GM23338 (cell line): ENCODE data around the gene SUGCT. TPM values are rescaled to one million over a fixed set of nuclear protein-coding genes. Genes with fewer than 3 reads are reported as not detected.

Experiments used
- ATAC-seq: fragments of 200-7000 bp; cut with Tn5 transposase; 3 replicates; pipeline ENCODE4 v1.9.1; 2020
- DNase-seq: peaks from one replicate; pipeline ENCODE4 v3.0.0-alpha.2; 2015; ENCODE audit warnings: low spot score
- H2AFZ ChIP-seq: fragments of 200-600 bp; sonication (generic); 2 replicates; pipeline ENCODE4 v1.8.0; 2016; ENCODE audit warnings: antibody characterized with exemption, mild to moderate bottlenecking, moderate library complexity
- H3F3A ChIP-seq: fragments of 200-600 bp; sonication (generic); replicated peaks from 2 replicates; pipeline ENCODE4 v1.8.0; 2017; ENCODE audit warnings: antibody characterized with exemption, mixed run types, low read depth
- H3K27ac ChIP-seq: fragments of 200-600 bp; sonication (generic); 2 replicates; pipeline ENCODE4 v1.6.1; 2016; ENCODE audit warnings: low read depth
- H3K27me3 ChIP-seq: fragments of 200-600 bp; sonication (generic); 2 replicates; pipeline ENCODE4 v1.8.0; 2016; ENCODE audit warnings: mild to moderate bottlenecking, mixed run types, moderate library complexity; ENCODE audit not compliant: insufficient read depth
- H3K36me3 ChIP-seq: fragments of 200-600 bp; sonication (generic); 2 replicates; pipeline ENCODE4 v1.8.0; 2016; ENCODE audit warnings: mild to moderate bottlenecking; ENCODE audit not compliant: insufficient read depth
- H3K4me1 ChIP-seq: fragments of 200-600 bp; sonication (generic); 2 replicates; pipeline ENCODE4 v1.8.0; 2016; ENCODE audit warnings: mild to moderate bottlenecking, moderate library complexity; ENCODE audit not compliant: insufficient read depth
- H3K4me2 ChIP-seq: fragments of 200-600 bp; sonication (generic); 2 replicates; pipeline ENCODE4 v1.7.1; 2017; ENCODE audit warnings: mixed run types
- H3K4me3 ChIP-seq: fragments of 200-600 bp; sonication (generic); 2 replicates; pipeline ENCODE4 v1.6.1; 2016; ENCODE audit warnings: mixed run types
- H3K79me2 ChIP-seq: fragments of 200-600 bp; sonication (generic); replicated peaks from 2 replicates; pipeline ENCODE4 v1.8.0; 2017; ENCODE audit warnings: mild to moderate bottlenecking; ENCODE audit not compliant: insufficient read depth
- H3K9me2 ChIP-seq: fragments of 200-600 bp; sonication (generic); 2 replicates; pipeline ENCODE4 v1.8.0; 2017; ENCODE audit not compliant: insufficient read depth
- H4K20me1 ChIP-seq: fragments of 200-600 bp; sonication (generic); replicated peaks from 2 replicates; pipeline ENCODE4 v1.8.0; 2017; ENCODE audit warnings: mild to moderate bottlenecking; ENCODE audit not compliant: insufficient read depth
- H3K27ac Mint-ChIP-seq: 2 replicates; pipeline ENCODE4 v1.8.0; 2020; ENCODE audit warnings: inconsistent platforms, mild to moderate bottlenecking, moderate library complexity, mixed read lengths
- H3K27me3 Mint-ChIP-seq: 3 replicates; pipeline ENCODE4 v1.8.0; 2022; ENCODE audit warnings: low read depth, mild to moderate bottlenecking, moderate library complexity, mixed read lengths, inconsistent platforms; ENCODE audit not compliant: insufficient read depth, poor library complexity
- H3K36me3 Mint-ChIP-seq: 3 replicates; pipeline ENCODE4 v1.8.0; 2021; ENCODE audit warnings: low read depth, mild to moderate bottlenecking, inconsistent platforms, moderate library complexity, mixed read lengths
- H3K4me1 Mint-ChIP-seq: 3 replicates; pipeline ENCODE4 v1.8.0; 2020; ENCODE audit warnings: mild to moderate bottlenecking, inconsistent platforms, mixed read lengths
- H3K4me3 Mint-ChIP-seq: 3 replicates; pipeline ENCODE4 v1.8.0; 2021; ENCODE audit warnings: moderate library complexity, mild to moderate bottlenecking, inconsistent platforms, mixed read lengths
- H3K9me3 Mint-ChIP-seq: 3 replicates; pipeline ENCODE4 v1.8.0; 2020; ENCODE audit warnings: moderate library complexity, mild to moderate bottlenecking, inconsistent platforms, mixed read lengths
- CREB1 ChIP-seq: fragments of 250-450 bp; sonication (Bioruptor Pico); IDR thresholded peaks from 2 replicates; pipeline ENCODE4 v1.5.0; 2020; ENCODE audit warnings: low read depth, mild to moderate bottlenecking, moderate library complexity
- CTCF ChIP-seq, 2 experiments: fragments of 200-600 bp in 1 of 2; sonication (generic) in 1 of 2; conservative IDR thresholded peaks; 2 replicates each; pipeline versions ENCODE4 v1.5.1 to v1.6.1; 2016 to 2017; ENCODE audit warnings: antibody characterized with exemption in 2 of 2, low read depth in 2 of 2, mild to moderate bottlenecking in 2 of 2, moderate library complexity in 1 of 2
- ETS1 ChIP-seq: IDR thresholded peaks from 2 replicates; pipeline ENCODE4 v1.6.1; 2016; ENCODE audit warnings: antibody characterized with exemption
- EZH2 ChIP-seq: fragments of 200-600 bp; sonication (generic); IDR thresholded peaks from one replicate; pipeline ENCODE4 v1.8.0; 2017; ENCODE audit warnings: antibody characterized with exemption, mild to moderate bottlenecking, low read depth; ENCODE audit not compliant: unreplicated experiment
- EZH2phosphoT487 ChIP-seq: fragments of 200-600 bp; sonication (generic); IDR thresholded peaks from one replicate; pipeline ENCODE4 v1.8.1; 2018; ENCODE audit warnings: antibody characterized with exemption; ENCODE audit not compliant: unreplicated experiment
- NANOG ChIP-seq: IDR thresholded peaks from 2 replicates; pipeline ENCODE4 v1.6.1; 2016; ENCODE audit warnings: antibody characterized with exemption, borderline replicate concordance
- POLR2AphosphoS5 ChIP-seq: IDR thresholded peaks from 2 replicates; pipeline ENCODE4 v1.6.1; 2016; ENCODE audit warnings: antibody characterized with exemption, low read depth
- REST ChIP-seq: IDR thresholded peaks from one replicate; pipeline ENCODE4 v1.6.1; 2018; ENCODE audit warnings: antibody characterized with exemption; ENCODE audit not compliant: unreplicated experiment
- STAT1 ChIP-seq: IDR thresholded peaks from one replicate; pipeline ENCODE4 v1.6.1; 2016; ENCODE audit warnings: antibody characterized with exemption; ENCODE audit not compliant: unreplicated experiment
- ZNF331 ChIP-seq: fragments of 250-450 bp; sonication (Bioruptor Pico); IDR thresholded peaks from 2 replicates; pipeline ENCODE4 v1.5.0; 2020; ENCODE audit warnings: low read depth, mild to moderate bottlenecking, moderate library complexity
- polyA plus RNA-seq: library from polyadenylated mRNA; unstranded; fragments of >200 nt; fragmentation: Nextera tagmentation; extraction: Ambion mirVana; gene quantifications from 2 replicates; pipeline ENCODE4 v1.2.1, GENCODE V29; 2016
- total RNA-seq: library from RNA; depleted of rRNA; stranded (reverse); fragments of >200 nt; shearing (Covaris generic); gene quantifications from 2 replicates; pipeline ENCODE4 v1.2.3, GENCODE V29; 2014

Gene SUGCT
- total and polyA plus RNA-seq, 2 experiments from 2014 or later: 4.2 to 5.6 TPM

- ATAC-seq (no peak), DNase-seq (no peak)
- no peaks in the 10 kb centered on the region for H4K20me1 ChIP-seq
- H3K27me3 ChIP-seq: no peaks in the 10 kb centered on the region
- no peaks in the 10 kb centered on the region for H3K4me1 Mint-ChIP-seq
- no peak overlapping the region for H2AFZ ChIP-seq
- no peak overlapping the region for H3K27ac ChIP-seq
- no peaks in the 10 kb centered on the region for H3K27me3 Mint-ChIP-seq
- no peaks in the 10 kb centered on the region for H3F3A ChIP-seq
- no peaks in the 10 kb centered on the region for H3K9me3 Mint-ChIP-seq
- H3K36me3 Mint-ChIP-seq: no peaks in the 10 kb centered on the region
- no peaks in the 10 kb centered on the region for H3K36me3 ChIP-seq
- no peak overlapping the region for H3K4me2 ChIP-seq
- no peak overlapping the region for H3K4me3 Mint-ChIP-seq
- no peak for TF ChIP-seq CREB1 (CRISPR knock-in tag)
- TF ChIP-seq ETS1: no peak
- H3K79me2 ChIP-seq: no peaks in the 10 kb centered on the region
- H3K4me3 ChIP-seq: no peak overlapping the region
- no peaks in the 10 kb centered on the region for H3K4me1 ChIP-seq
- no peaks in the 10 kb centered on the region for H3K9me2 ChIP-seq
- no peak overlapping the region for H3K27ac Mint-ChIP-seq
Observed at GRCh38 chr7:40205992-40206391, 71.2 kb downstream of the SUGCT start.

GRCh38 chr7:40211276-40212003 lies 76.6 kb downstream of the SUGCT start:
- no peak overlapping the region for H3K27ac ChIP-seq
- no peaks in the 10 kb centered on the region for H3K9me3 Mint-ChIP-seq
- DNase-seq (no peak), ATAC-seq (no peak)
- no peaks in the 10 kb centered on the region for H3K4me1 Mint-ChIP-seq
- H3K27me3 ChIP-seq: no peaks in the 10 kb centered on the region
- H3K4me3 ChIP-seq: no peak overlapping the region
- H3K36me3 Mint-ChIP-seq: no peaks in the 10 kb centered on the region
- H3K36me3 ChIP-seq: no peaks in the 10 kb centered on the region
- no peak overlapping the region for H3K4me3 Mint-ChIP-seq
- no peak overlapping the region for H3K27ac Mint-ChIP-seq
- H4K20me1 ChIP-seq: no peaks in the 10 kb centered on the region
- no peaks in the 10 kb centered on the region for H3K4me1 ChIP-seq
- no peaks in the 10 kb centered on the region for H3K9me2 ChIP-seq
- no peaks in the 10 kb centered on the region for H3K27me3 Mint-ChIP-seq
- no peaks in the 10 kb centered on the region for H3F3A ChIP-seq
- H3K79me2 ChIP-seq: no peaks in the 10 kb centered on the region
- no peak overlapping the region for H2AFZ ChIP-seq
- no peak overlapping the region for H3K4me2 ChIP-seq
- TF ChIP-seq EZH2phosphoT487: no peak
- no peak for TF ChIP-seq CTCF (conservative IDR thresholded peaks at IDR 0.05; ENCODE audit: low read depth in 2 of 2)
- no peak for TF ChIP-seq STAT1
- TF ChIP-seq NANOG: no peak
- no peak for TF ChIP-seq ETS1
- TF ChIP-seq ZNF331 (CRISPR knock-in tag): no peak
- no peak for TF ChIP-seq REST
- no peak for TF ChIP-seq POLR2AphosphoS5
- no peak for TF ChIP-seq EZH2
